DOHH2 (cell line): ENCODE data around the gene GPR107.

Experiments
- H3F3A ChIP-seq: fragments of 200-600 bp; sonication (generic), shearing (Covaris generic); 2 replicates; pipeline ENCODE4 v1.6.0; 2016; ENCODE audit warnings: antibody characterized with exemption, mild to moderate bottlenecking; ENCODE audit not compliant: control insufficient read depth, insufficient read depth
- H3K27ac ChIP-seq: fragments of 200-600 bp; sonication (generic); 2 replicates; pipeline ENCODE4 v1.5.1; 2014; ENCODE audit warnings: low read depth, mild to moderate bottlenecking, low read length, moderate library complexity
- H3K27me3 ChIP-seq: fragments of 200-600 bp; sonication (generic); 2 replicates; pipeline ENCODE4 v1.6.1; 2014; ENCODE audit warnings: mild to moderate bottlenecking, low read length, mixed read lengths; ENCODE audit not compliant: control insufficient read depth
- H3K36me3 ChIP-seq: fragments of 200-600 bp; sonication (generic); 2 replicates; pipeline ENCODE4 v1.6.1; 2014; ENCODE audit warnings: mild to moderate bottlenecking, low read length, moderate library complexity, mixed read lengths; ENCODE audit not compliant: control insufficient read depth
- H3K4me1 ChIP-seq: fragments of 200-600 bp; sonication (generic); 2 replicates; pipeline ENCODE4 v1.6.1; 2014; ENCODE audit warnings: mild to moderate bottlenecking, low read length, mixed read lengths; ENCODE audit not compliant: control insufficient read depth
- H3K4me2 ChIP-seq: fragments of 200-600 bp; sonication (generic); 2 replicates; pipeline ENCODE4 v1.6.0; 2014; ENCODE audit warnings: mild to moderate bottlenecking, low read length, moderate library complexity
- H3K4me3 ChIP-seq: fragments of 200-600 bp; sonication (generic); 2 replicates; pipeline ENCODE4 v1.5.1; 2014; ENCODE audit warnings: mild to moderate bottlenecking, low read length, mixed read lengths
- H3K79me2 ChIP-seq: fragments of 200-600 bp; sonication (generic); 2 replicates; pipeline ENCODE4 v1.6.1; 2014; ENCODE audit warnings: mild to moderate bottlenecking, low read length, mixed read lengths; ENCODE audit not compliant: control insufficient read depth
- H3K9me2 ChIP-seq: fragments of 200-600 bp; sonication (generic); replicated peaks from 2 replicates; pipeline ENCODE4 v1.6.1; 2014; ENCODE audit warnings: mild to moderate bottlenecking, low read length, mixed read lengths; ENCODE audit not compliant: control insufficient read depth
- H3K9me3 ChIP-seq: fragments of 200-600 bp; sonication (generic); 2 replicates; pipeline ENCODE4 v1.6.1; 2014; ENCODE audit warnings: antibody characterized with exemption, low read length, mixed read lengths; ENCODE audit not compliant: control insufficient read depth, insufficient read depth
- H4K20me1 ChIP-seq: fragments of 200-600 bp; sonication (generic); 2 replicates; pipeline ENCODE4 v1.6.0; 2014; ENCODE audit warnings: low read depth, mild to moderate bottlenecking, antibody characterized with exemption, low read length, moderate library complexity; ENCODE audit not compliant: control insufficient read depth, insufficient read depth
- EZH2phosphoT487 ChIP-seq: fragments of 200-600 bp; sonication (generic); IDR thresholded peaks from 2 replicates; pipeline ENCODE4 v1.6.1; 2017; ENCODE audit warnings: borderline replicate concordance, mild to moderate bottlenecking, antibody characterized with exemption, low read length, moderate library complexity, mixed read lengths
- TF ChIP-seq, protein P1 (sequence below): fragments of 200-600 bp; sonication (generic); IDR thresholded peaks from one replicate; pipeline ENCODE4 v1.5.1; 2014; ENCODE audit warnings: antibody characterized with exemption, mild to moderate bottlenecking, low read depth, low read length; ENCODE audit not compliant: poor library complexity, severe bottlenecking

GPR107 gene

DNA sequence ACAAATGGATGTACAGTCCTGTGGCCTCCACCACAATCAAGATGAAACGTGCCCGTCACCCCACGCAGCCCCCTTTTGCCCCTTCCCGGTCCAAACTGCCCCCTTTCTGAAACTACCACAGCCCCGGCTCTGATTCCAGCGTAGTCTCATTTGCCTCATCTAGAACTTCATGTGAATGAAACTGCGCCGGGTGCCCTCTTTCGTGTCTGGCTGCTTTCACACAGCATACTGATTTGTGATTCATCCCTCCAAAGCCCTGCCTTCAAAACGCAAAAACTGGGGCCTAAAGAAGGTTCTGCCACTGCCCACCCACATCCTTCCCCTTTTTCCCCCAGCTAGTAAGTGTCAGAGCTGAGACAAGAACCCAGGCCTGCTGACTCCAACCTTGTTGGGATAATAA, 87.0 kb downstream of the GPR107 start:
- no peaks in the 10 kb centered on the region for H3K9me2 ChIP-seq
- peaks cover 50% of the 10 kb centered on the region for H3K4me1 ChIP-seq
- no peaks in the 10 kb centered on the region for H3K36me3 ChIP-seq
- no peaks in the 10 kb centered on the region for H3K79me2 ChIP-seq
- no peak overlapping the region for H3K4me3 ChIP-seq
- H4K20me1 ChIP-seq = no peaks in the 10 kb centered on the region
- H3K9me3 ChIP-seq = no peaks in the 10 kb centered on the region
- no peak for TF ChIP-seq EZH2phosphoT487
- TF ChIP-seq, protein P1, sequence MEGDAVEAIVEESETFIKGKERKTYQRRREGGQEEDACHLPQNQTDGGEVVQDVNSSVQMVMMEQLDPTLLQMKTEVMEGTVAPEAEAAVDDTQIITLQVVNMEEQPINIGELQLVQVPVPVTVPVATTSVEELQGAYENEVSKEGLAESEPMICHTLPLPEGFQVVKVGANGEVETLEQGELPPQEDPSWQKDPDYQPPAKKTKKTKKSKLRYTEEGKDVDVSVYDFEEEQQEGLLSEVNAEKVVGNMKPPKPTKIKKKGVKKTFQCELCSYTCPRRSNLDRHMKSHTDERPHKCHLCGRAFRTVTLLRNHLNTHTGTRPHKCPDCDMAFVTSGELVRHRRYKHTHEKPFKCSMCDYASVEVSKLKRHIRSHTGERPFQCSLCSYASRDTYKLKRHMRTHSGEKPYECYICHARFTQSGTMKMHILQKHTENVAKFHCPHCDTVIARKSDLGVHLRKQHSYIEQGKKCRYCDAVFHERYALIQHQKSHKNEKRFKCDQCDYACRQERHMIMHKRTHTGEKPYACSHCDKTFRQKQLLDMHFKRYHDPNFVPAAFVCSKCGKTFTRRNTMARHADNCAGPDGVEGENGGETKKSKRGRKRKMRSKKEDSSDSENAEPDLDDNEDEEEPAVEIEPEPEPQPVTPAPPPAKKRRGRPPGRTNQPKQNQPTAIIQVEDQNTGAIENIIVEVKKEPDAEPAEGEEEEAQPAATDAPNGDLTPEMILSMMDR = no peak
- no peaks in the 10 kb centered on the region for H3F3A ChIP-seq
- H3K27me3 ChIP-seq = peaks cover 5% of the 10 kb centered on the region; the same call in 1 of the 2 replicates
- no peak overlapping the region for H3K4me2 ChIP-seq
- H3K27ac ChIP-seq = no peak overlapping the region

DNA sequence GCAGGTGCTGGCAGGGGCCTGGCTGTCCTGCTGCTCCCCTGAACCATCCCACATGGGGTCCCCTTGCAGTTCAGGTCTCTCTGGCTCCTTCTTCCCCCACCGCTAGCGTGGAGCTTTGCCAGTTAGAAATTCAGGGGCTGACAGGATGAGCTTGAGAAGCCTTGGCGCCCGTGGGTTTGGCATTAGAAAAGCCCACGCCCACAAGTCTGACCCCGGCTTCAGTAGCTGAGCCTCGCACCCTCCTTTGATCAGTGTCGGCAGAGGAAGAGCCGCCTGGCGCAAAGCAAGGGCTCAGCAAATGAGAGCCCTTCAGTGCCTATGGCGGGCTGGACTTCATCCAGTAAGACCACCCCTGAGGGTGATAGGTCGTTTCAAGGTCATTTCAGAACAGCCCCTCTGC, 88.3 kb downstream of the GPR107 start:
- Histone ChIP-seq H3K9me2 (no peaks in the 10 kb centered on the region), H4K20me1 (no peaks in the 10 kb centered on the region), H3K27ac (no peak overlapping the region), H3K79me2 (no peaks in the 10 kb centered on the region), H3K36me3 (no peaks in the 10 kb centered on the region), H3K4me3 (no peak overlapping the region), H3K27me3 (peaks cover 5% of the 10 kb centered on the region; the same call in 1 of the 2 replicates), H3F3A (no peaks in the 10 kb centered on the region), H3K4me2 (no peak overlapping the region), H3K4me1 (peaks cover 37% of the 10 kb centered on the region), H3K9me3 (no peaks in the 10 kb centered on the region)
- no peak for TF ChIP-seq EZH2phosphoT487
- TF ChIP-seq, protein P1 = no peak

DNA sequence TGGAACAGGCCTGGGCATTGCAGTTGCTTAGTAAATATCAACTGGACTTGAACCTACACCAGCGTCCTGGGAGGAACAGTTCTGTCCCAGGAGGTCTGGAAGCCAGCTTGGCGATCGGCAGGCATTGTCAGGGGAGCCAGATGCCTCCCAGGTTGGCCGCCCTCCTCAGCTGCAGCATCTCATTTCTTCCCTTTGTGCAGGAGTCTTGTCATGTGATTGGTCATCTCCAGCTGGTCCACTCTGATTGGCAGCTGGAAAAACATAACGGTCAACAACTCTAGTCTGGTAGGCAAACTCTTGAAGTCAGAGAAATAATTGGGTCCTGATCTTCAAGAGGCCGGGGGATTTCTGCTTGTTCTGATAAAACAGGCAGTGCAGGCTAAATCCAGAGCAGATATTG, 88.9 kb downstream of the GPR107 start:
- H3K36me3 ChIP-seq = no peaks in the 10 kb centered on the region
- H3K79me2 ChIP-seq = no peaks in the 10 kb centered on the region
- TF ChIP-seq EZH2phosphoT487 = no peak
- TF ChIP-seq, protein P1 = no peak
- peaks cover 5% of the 10 kb centered on the region; the same call in 1 of the 2 replicates for H3K27me3 ChIP-seq
- H3K4me2 ChIP-seq = no peak overlapping the region
- no peaks in the 10 kb centered on the region for H4K20me1 ChIP-seq
- H3K4me3 ChIP-seq = no peak overlapping the region
- no peaks in the 10 kb centered on the region for H3F3A ChIP-seq
- H3K4me1 ChIP-seq = peaks cover 36% of the 10 kb centered on the region
- H3K27ac ChIP-seq = no peak overlapping the region
- no peaks in the 10 kb centered on the region for H3K9me3 ChIP-seq
- no peaks in the 10 kb centered on the region for H3K9me2 ChIP-seq
